Daoy (cell line): ENCODE measurements around the gene SAG. TPM values are rescaled to one million over a fixed set of nuclear protein-coding genes. Genes with fewer than 3 reads are reported as not detected.
A peak's percentile ranks its signal among the peaks of the same experiment; 100 is the strongest.
"Not testable (repeated sequence)": the region's sequence is repeated elsewhere in the genome, so short reads cannot be mapped to it uniquely, and the experiment has no call there.

ENCODE experiments used
- DNase-seq: peaks from one replicate; pipeline ENCODE4 v3.0.0-alpha.2; 2015; ENCODE audit warnings: low read depth
- total RNA-seq: library from RNA; depleted of rRNA; stranded (reverse); fragments of >200 nt; shearing (Covaris generic); gene quantifications from 2 replicates; pipeline ENCODE4 v1.2.3, GENCODE V29; 2014

SAG gene
- total RNA-seq, 1 experiment from 2014 or later, result not detected

- peak; percentile 89 for DNase-seq
These were observed 22.0 kb downstream of the SAG start for GRCh38 chr2:233329489-233330135.

GRCh38 chr2:233331536-233331935 is 23.9 kb downstream of the SAG start:
- no peak for DNase-seq

- DNase-seq, result no peak
These were observed 24.5 kb downstream of the SAG start for GRCh38 chr2:233332125-233332524.

- DNase-seq, result no peak
These were observed 27.3 kb downstream of the SAG start for GRCh38 chr2:233334915-233335314.

GRCh38 chr2:233336091-233336490 is 28.5 kb downstream of the SAG start:
- not testable (repeated sequence) for DNase-seq

GRCh38 chr2:233336541-233336940 is 28.9 kb downstream of the SAG start:
- DNase-seq, result no peak

- no peak for DNase-seq
These were observed 30.4 kb downstream of the SAG start for GRCh38 chr2:233338046-233338445.

GRCh38 chr2:233338812-233339368 is 31.3 kb downstream of the SAG start:
- DNase-seq, result no peak

GRCh38 chr2:233339427-233339826 is 31.8 kb downstream of the SAG start:
- DNase-seq, result no peak

- no peak for DNase-seq
These were observed 33.7 kb downstream of the SAG start for GRCh38 chr2:233341296-233341695.

GRCh38 chr2:233342301-233342700 is 34.7 kb downstream of the SAG start:
- DNase-seq, result no peak

GRCh38 chr2:233343171-233343705 is 35.6 kb downstream of the SAG start:
- DNase-seq, result no peak

GRCh38 chr2:233346376-233346775 is 38.8 kb downstream of the SAG start:
- DNase-seq, result no peak

GRCh38 chr2:233346930-233347329 is 39.3 kb downstream of the SAG start:
- no peak for DNase-seq

- DNase-seq, result no peak
These were observed 41.7 kb downstream of the SAG start for GRCh38 chr2:233349005-233349998.

- peak; percentile 96 for DNase-seq
These were observed 43.1 kb downstream of the SAG start for GRCh38 chr2:233350708-233351107.

- DNase-seq, result peak; percentile 72
These were observed 43.8 kb downstream of the SAG start for GRCh38 chr2:233351423-233351822.

GRCh38 chr2:233352141-233352842 is 44.7 kb downstream of the SAG start:
- no peak for DNase-seq

- no peak for DNase-seq
These were observed 45.6 kb downstream of the SAG start for GRCh38 chr2:233353101-233353768.

- DNase-seq, result peak; percentile 68
These were observed 46.3 kb downstream of the SAG start, which contains the start of gene DGKD for GRCh38 chr2:233353769-233354499. DGKD (plus strand) TSS chr2:233354494; CDS start chr2:233354519, 25 bp downstream.
